HG02588 (cell line): ENCODE results near the gene UBA6.
"Not testable (repeated sequence)": the region's sequence is repeated elsewhere in the genome, so short reads cannot be mapped to it uniquely, and the experiment has no call there.

Source experiments
- ATAC-seq: cut with Tn5 transposase; IDR thresholded peaks from one replicate; pipeline ENCODE4 v1.9.1; 2021; ENCODE audit warnings: mild to moderate bottlenecking, moderate library complexity; ENCODE audit not compliant: unreplicated experiment

Gene UBA6

GRCh38 chr4:67674098-67674497 is 26.9 kb downstream of the UBA6 start:
- no peak for ATAC-seq

GRCh38 chr4:67668315-67668714 is 32.6 kb downstream of the UBA6 start:
- no peak for ATAC-seq

GRCh38 chr4:67660418-67660817 is 40.5 kb downstream of the UBA6 start:
- ATAC-seq = no peak

- no peak for ATAC-seq
Measured at GRCh38 chr4:67659065-67659464, 41.9 kb downstream of the UBA6 start.

GRCh38 chr4:67658302-67658701 is 42.7 kb downstream of the UBA6 start:
- ATAC-seq = no peak

- ATAC-seq = no peak
Measured at GRCh38 chr4:67651536-67651935, 49.4 kb downstream of the UBA6 start.

GRCh38 chr4:67638136-67638535 is 62.8 kb downstream of the UBA6 start:
- no peak for ATAC-seq

- ATAC-seq = not testable (repeated sequence)
Measured at GRCh38 chr4:67636978-67637377, 64.0 kb downstream of the UBA6 start.

GRCh38 chr4:67635331-67635730 is 65.6 kb downstream of the UBA6 start:
- ATAC-seq = no peak

- ATAC-seq = no peak
Measured at GRCh38 chr4:67634741-67635140, 66.2 kb downstream of the UBA6 start.

GRCh38 chr4:67632492-67632891 is 68.5 kb downstream of the UBA6 start:
- ATAC-seq = no peak

GRCh38 chr4:67624939-67625338 is 76.0 kb downstream of the UBA6 start:
- ATAC-seq = no peak

GRCh38 chr4:67616478-67616877 is 84.5 kb downstream of the UBA6 start:
- ATAC-seq = no peak

GRCh38 chr4:67615119-67615518 is 85.8 kb downstream of the UBA6 start:
- ATAC-seq = no peak

GRCh38 chr4:67614186-67614585 is 86.8 kb downstream of the UBA6 start:
- ATAC-seq = no peak

GRCh38 chr4:67608027-67608426 is 92.9 kb downstream of the UBA6 start:
- no peak for ATAC-seq

- no peak for ATAC-seq
Measured at GRCh38 chr4:67604749-67605148, 96.2 kb downstream of the UBA6 start.

- no peak for ATAC-seq
Measured at GRCh38 chr4:67604029-67604381, 97.0 kb downstream of the UBA6 start.

GRCh38 chr4:67603310-67604028 is 97.5 kb downstream of the UBA6 start:
- no peak for ATAC-seq

GRCh38 chr4:67593741-67594175 is 107.2 kb downstream of the UBA6 start:
- no peak for ATAC-seq

GRCh38 chr4:67587156-67587555 is 113.8 kb downstream of the UBA6 start:
- ATAC-seq = no peak

GRCh38 chr4:67584496-67584895 is 116.5 kb downstream of the UBA6 start:
- ATAC-seq = no peak

- no peak for ATAC-seq
Measured at GRCh38 chr4:67581913-67582312, 119.0 kb downstream of the UBA6 start.
